HepG2 (cell line): ENCODE results near the gene UBAP2. TPM values are rescaled to one million over a fixed set of nuclear protein-coding genes. Genes with fewer than 3 reads are reported as not detected.

Source experiments
- AKAP8 ChIP-seq: sonication (generic); formaldehyde crosslinking; IDR thresholded peaks from 2 replicates; pipeline ENCODE4 v1.5.1; 2020; ENCODE audit warnings: mild to moderate bottlenecking, missing genetic modification reagents
- ARNT2 ChIP-seq: sonication (generic); formaldehyde crosslinking; IDR thresholded peaks from 2 replicates; pipeline ENCODE4 v1.8.0; 2022; ENCODE audit warnings: mild to moderate bottlenecking, low read depth, missing genetic modification reagents, moderate library complexity
- ATF7 ChIP-seq, 2 experiments: fragments of 450-650 bp in 1 of 2; sonication (generic) in 1 of 2; formaldehyde crosslinking in 1 of 2; IDR thresholded peaks; 2 replicates each; pipeline versions ENCODE4 v1.4.0 to v1.6.1; 2016 to 2020; ENCODE audit warnings: antibody characterized with exemption in 1 of 2, mild to moderate bottlenecking in 1 of 2, missing genetic modification reagents in 1 of 2
- ATM ChIP-seq: fragments of 450-650 bp; IDR thresholded peaks from 2 replicates; pipeline ENCODE4 v1.7.1; 2017; ENCODE audit warnings: mild to moderate bottlenecking, borderline replicate concordance
- CC2D1A ChIP-seq: sonication (generic); formaldehyde crosslinking; IDR thresholded peaks from 2 replicates; pipeline ENCODE4 v1.8.1; 2023; ENCODE audit warnings: mild to moderate bottlenecking, missing genetic modification reagents
- CREM ChIP-seq, 2 experiments: sonication (generic) in 1 of 2; formaldehyde crosslinking in 1 of 2; IDR thresholded peaks; 2 replicates each; pipeline versions ENCODE4 v1.4.0 to v1.6.1; 2016 to 2020; ENCODE audit warnings: antibody characterized with exemption in 1 of 2, mild to moderate bottlenecking in 1 of 2, missing genetic modification reagents in 1 of 2
- ETV5 ChIP-seq: IDR thresholded peaks from 2 replicates; pipeline ENCODE4 v1.6.1; 2018; ENCODE audit warnings: missing biosample characterization, missing genetic modification reagents, inconsistent platforms, borderline replicate concordance
- GATA4 ChIP-seq: sonication (generic); IDR thresholded peaks from 2 replicates; pipeline ENCODE4 v1.6.1; 2016; ENCODE audit warnings: antibody characterized with exemption, low read depth, borderline replicate concordance
- HOXA9 ChIP-seq: sonication (generic); formaldehyde crosslinking; IDR thresholded peaks from 2 replicates; pipeline ENCODE4 v1.8.1; 2022; ENCODE audit warnings: missing genetic modification reagents, mild to moderate bottlenecking, moderate library complexity, borderline replicate concordance
- KDM2A ChIP-seq: sonication (generic); formaldehyde crosslinking; IDR thresholded peaks from 2 replicates; pipeline ENCODE4 v1.4.0; 2020; ENCODE audit warnings: low read depth, missing genetic modification reagents, borderline replicate concordance
- MAF1 ChIP-seq: sonication (generic); formaldehyde crosslinking; IDR thresholded peaks from 2 replicates; pipeline ENCODE4 v1.5.0; 2020; ENCODE audit warnings: missing genetic modification reagents, borderline replicate concordance
- MBNL3 ChIP-seq: fragments of 250-450 bp; sonication (Bioruptor Pico); conservative IDR thresholded peaks from 2 replicates; pipeline ENCODE4 v1.8.0; 2022; ENCODE audit warnings: mild to moderate bottlenecking, inconsistent platforms
- NFE2L1 ChIP-seq: sonication (generic); formaldehyde crosslinking; IDR thresholded peaks from 2 replicates; pipeline ENCODE4 v1.4.0; 2020; ENCODE audit warnings: missing genetic modification reagents, mild to moderate bottlenecking, borderline replicate concordance
- PHF8 ChIP-seq: sonication (generic); formaldehyde crosslinking; IDR thresholded peaks from 2 replicates; pipeline ENCODE4 v1.5.0; 2020; ENCODE audit warnings: missing genetic modification reagents
- POLR2G ChIP-seq: fragments of 200-400 bp; formaldehyde crosslinking; IDR thresholded peaks from 2 replicates; pipeline ENCODE4 v1.6.1; 2018; ENCODE audit warnings: mild to moderate bottlenecking, low read depth, low read length, moderate library complexity
- SATB2 ChIP-seq: sonication (generic); formaldehyde crosslinking; IDR thresholded peaks from 2 replicates; pipeline ENCODE4 v1.5.0; 2020; ENCODE audit warnings: missing genetic modification reagents
- SMARCC2 ChIP-seq: fragments of 450-650 bp; IDR thresholded peaks from 2 replicates; pipeline ENCODE4 v1.6.1; 2017; ENCODE audit warnings: antibody characterized with exemption, mild to moderate bottlenecking
- ZFP62 ChIP-seq: sonication (generic); formaldehyde crosslinking; IDR thresholded peaks from 2 replicates; pipeline ENCODE4 v1.4.0; 2020; ENCODE audit warnings: missing genetic modification reagents
- ZNF225 ChIP-seq: sonication (generic); formaldehyde crosslinking; IDR thresholded peaks from 2 replicates; pipeline ENCODE4 v1.4.0; 2020; ENCODE audit warnings: mild to moderate bottlenecking, missing genetic modification reagents
- ZNF292 ChIP-seq: sonication (generic); formaldehyde crosslinking; IDR thresholded peaks from 2 replicates; pipeline ENCODE4 v1.8.1; 2022; ENCODE audit warnings: mild to moderate bottlenecking, low read depth, missing genetic modification reagents, borderline replicate concordance
- ZNF761 ChIP-seq: sonication (generic); formaldehyde crosslinking; conservative IDR thresholded peaks from 2 replicates; pipeline ENCODE4 v1.4.0; 2020; ENCODE audit warnings: mild to moderate bottlenecking, missing genetic modification reagents
- polyA plus RNA-seq, 8 experiments: library from polyadenylated mRNA; depleted of rRNA in 3 of 8; stranded (reverse) in 7 of 8; unstranded in 1 of 8; fragments of >200 nt; fragmentation: Illumina TruSeq in 4 of 8; extraction: Trizol in 4 of 8; gene quantifications; 2 replicates each; pipeline versions ENCODE4 v1.2.1 to v1.2.3, GENCODE V29; 2011 to 2016; ENCODE audit warnings: low read depth in 4 of 8, missing spikeins in 1 of 8, mixed read lengths in 1 of 8; ENCODE audit not compliant: insufficient read depth in 1 of 8
- total RNA-seq, 5 experiments: library from RNA; depleted of rRNA; stranded (reverse); fragments of >200 nt; fragmentation: Illumina TruSeq; extraction: Trizol; gene quantifications; 2 replicates each; pipeline ENCODE4 v1.2.3, GENCODE V29; 2016; ENCODE audit warnings: low read depth in 1 of 5
- TF ChIP-seq, protein P1 (sequence below): sonication (generic); formaldehyde crosslinking; IDR thresholded peaks from 2 replicates; pipeline ENCODE4 v1.5.0; 2020; ENCODE audit warnings: missing genetic modification reagents
- TF ChIP-seq, protein P2 (sequence below): sonication (generic); formaldehyde crosslinking; IDR thresholded peaks from 2 replicates; pipeline ENCODE4 v1.5.0; 2020; ENCODE audit warnings: missing genetic modification reagents, mild to moderate bottlenecking, borderline replicate concordance
- TF ChIP-seq, protein P3 (sequence below): fragments of 450-650 bp; IDR thresholded peaks from 2 replicates; pipeline ENCODE4 v1.6.1; 2017; ENCODE audit warnings: mild to moderate bottlenecking
- TF ChIP-seq, protein P4 (sequence below): sonication (generic); formaldehyde crosslinking; IDR thresholded peaks from 2 replicates; pipeline ENCODE4 v1.4.0; 2020; ENCODE audit warnings: low read depth, mild to moderate bottlenecking, missing genetic modification reagents

The UBAP2 gene
- total and polyA plus RNA-seq, 2 of the 13 experiments (the other 11 are each of a cell fraction or from before 2014, with no cell fraction given): 19.0 to 22.0 TPM

GRCh38 chr9:33939924-33940874, 108.5 kb downstream of the UBAP2 start (continued):
- TF ChIP-seq ZNF761 (CRISPR knock-in tag) (no peak), ATF7 (IDR thresholded peaks at IDR 0.05) (no peak), ATF7 (CRISPR knock-in tag; IDR thresholded peaks at IDR 0.05) (peak; percentile 38; the same call in 1 of the 2 replicates), KDM2A (peak; percentile 74), GATA4 (peak; percentile 48; the same call in 1 of the 2 replicates), NFE2L1 (CRISPR knock-in tag) (no peak), PHF8 (no peak), HOXA9 (CRISPR knock-in tag) (no peak), MAF1 (CRISPR knock-in tag) (no peak), ATM (no peak), ZNF292 (peak; percentile 72; the same call in 1 of the 2 replicates), ZNF225 (CRISPR knock-in tag) (no peak), SMARCC2 (no peak), SATB2 (CRISPR knock-in tag) (no peak), AKAP8 (CRISPR knock-in tag) (no peak), POLR2G (no peak), ZFP62 (CRISPR knock-in tag) (no peak), ETV5 (peak; percentile 19; the same call in 1 of the 2 replicates), CREM (IDR thresholded peaks at IDR 0.05) (peak; percentile 79), CREM (CRISPR knock-in tag; IDR thresholded peaks at IDR 0.05) (no peak), CC2D1A (no peak), ARNT2 (CRISPR knock-in tag) (0 out of 2 replicates have a peak, but pooled peaks have one; percentile 37), MBNL3 (CRISPR knock-in tag) (no peak)
- TF ChIP-seq, protein P1, sequence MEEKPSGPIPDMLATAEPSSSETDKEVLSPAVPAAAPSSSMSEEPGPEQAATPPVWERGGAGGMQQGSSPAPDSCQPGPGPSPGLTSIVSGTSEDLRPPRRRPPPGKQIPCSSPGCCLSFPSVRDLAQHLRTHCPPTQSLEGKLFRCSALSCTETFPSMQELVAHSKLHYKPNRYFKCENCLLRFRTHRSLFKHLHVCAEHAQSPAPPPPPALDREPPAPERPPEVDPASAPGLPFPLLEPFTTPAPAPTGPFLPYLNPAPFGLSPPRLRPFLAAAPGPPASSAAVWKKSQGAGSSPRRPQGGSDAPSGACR (CRISPR knock-in tag): no peak; the same call in 1 of the 2 replicates
- TF ChIP-seq, protein P2, sequence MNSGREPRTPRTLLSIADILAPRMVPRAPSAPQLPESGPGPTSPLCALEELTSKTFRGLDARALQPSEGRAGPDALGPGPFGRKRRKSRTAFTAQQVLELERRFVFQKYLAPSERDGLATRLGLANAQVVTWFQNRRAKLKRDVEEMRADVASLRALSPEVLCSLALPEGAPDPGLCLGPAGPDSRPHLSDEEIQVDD (CRISPR knock-in tag): no peak
- TF ChIP-seq, protein P3, sequence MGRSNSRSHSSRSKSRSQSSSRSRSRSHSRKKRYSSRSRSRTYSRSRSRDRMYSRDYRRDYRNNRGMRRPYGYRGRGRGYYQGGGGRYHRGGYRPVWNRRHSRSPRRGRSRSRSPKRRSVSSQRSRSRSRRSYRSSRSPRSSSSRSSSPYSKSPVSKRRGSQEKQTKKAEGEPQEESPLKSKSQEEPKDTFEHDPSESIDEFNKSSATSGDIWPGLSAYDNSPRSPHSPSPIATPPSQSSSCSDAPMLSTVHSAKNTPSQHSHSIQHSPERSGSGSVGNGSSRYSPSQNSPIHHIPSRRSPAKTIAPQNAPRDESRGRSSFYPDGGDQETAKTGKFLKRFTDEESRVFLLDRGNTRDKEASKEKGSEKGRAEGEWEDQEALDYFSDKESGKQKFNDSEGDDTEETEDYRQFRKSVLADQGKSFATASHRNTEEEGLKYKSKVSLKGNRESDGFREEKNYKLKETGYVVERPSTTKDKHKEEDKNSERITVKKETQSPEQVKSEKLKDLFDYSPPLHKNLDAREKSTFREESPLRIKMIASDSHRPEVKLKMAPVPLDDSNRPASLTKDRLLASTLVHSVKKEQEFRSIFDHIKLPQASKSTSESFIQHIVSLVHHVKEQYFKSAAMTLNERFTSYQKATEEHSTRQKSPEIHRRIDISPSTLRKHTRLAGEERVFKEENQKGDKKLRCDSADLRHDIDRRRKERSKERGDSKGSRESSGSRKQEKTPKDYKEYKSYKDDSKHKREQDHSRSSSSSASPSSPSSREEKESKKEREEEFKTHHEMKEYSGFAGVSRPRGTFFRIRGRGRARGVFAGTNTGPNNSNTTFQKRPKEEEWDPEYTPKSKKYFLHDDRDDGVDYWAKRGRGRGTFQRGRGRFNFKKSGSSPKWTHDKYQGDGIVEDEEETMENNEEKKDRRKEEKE: no peak
- TF ChIP-seq, protein P4, sequence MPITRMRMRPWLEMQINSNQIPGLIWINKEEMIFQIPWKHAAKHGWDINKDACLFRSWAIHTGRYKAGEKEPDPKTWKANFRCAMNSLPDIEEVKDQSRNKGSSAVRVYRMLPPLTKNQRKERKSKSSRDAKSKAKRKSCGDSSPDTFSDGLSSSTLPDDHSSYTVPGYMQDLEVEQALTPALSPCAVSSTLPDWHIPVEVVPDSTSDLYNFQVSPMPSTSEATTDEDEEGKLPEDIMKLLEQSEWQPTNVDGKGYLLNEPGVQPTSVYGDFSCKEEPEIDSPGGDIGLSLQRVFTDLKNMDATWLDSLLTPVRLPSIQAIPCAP: no peak
